Testis (tissue), 2 donors: ENCODE measurements around the gene HSPA1B.

Experiments used
- POLR2A ChIP-seq: fragments of 450-650 bp; IDR thresholded peaks from one replicate; pipeline ENCODE4 v1.6.1; 2017; ENCODE audit warnings: antibody characterized with exemption, mild to moderate bottlenecking, moderate library complexity
- TF ChIP-seq, protein P1 (sequence below), 3 experiments: fragments of 450-650 bp in 2 of 3; fragments of 200-600 bp in 1 of 3; sonication (generic) in 1 of 3; IDR thresholded peaks; one replicate each; pipeline ENCODE4 v1.5.1; 2016 to 2019; ENCODE audit warnings: antibody characterized with exemption in 3 of 3, mild to moderate bottlenecking in 2 of 3, moderate library complexity in 1 of 3

DNA sequence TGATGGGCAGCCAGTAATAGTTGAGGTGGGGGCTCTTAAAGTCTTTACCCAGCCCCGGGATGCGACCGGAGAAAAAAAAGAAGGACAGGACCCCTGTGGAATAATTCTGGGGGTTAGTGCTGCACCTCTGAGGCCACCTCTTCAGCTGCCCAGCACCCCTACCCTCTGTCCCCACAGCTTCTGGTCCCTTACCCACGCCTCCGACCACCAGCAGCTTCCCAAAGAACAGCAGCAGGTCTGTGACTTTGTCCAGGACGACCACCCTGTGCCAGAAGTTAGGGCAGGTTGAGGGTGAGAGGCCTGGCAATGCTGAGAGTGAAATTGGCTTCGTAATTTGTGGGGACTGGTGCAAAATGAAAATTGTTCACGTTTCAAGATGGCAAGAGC lies 37.3 kb downstream of the HSPA1B start:
- TF ChIP-seq, protein P1, sequence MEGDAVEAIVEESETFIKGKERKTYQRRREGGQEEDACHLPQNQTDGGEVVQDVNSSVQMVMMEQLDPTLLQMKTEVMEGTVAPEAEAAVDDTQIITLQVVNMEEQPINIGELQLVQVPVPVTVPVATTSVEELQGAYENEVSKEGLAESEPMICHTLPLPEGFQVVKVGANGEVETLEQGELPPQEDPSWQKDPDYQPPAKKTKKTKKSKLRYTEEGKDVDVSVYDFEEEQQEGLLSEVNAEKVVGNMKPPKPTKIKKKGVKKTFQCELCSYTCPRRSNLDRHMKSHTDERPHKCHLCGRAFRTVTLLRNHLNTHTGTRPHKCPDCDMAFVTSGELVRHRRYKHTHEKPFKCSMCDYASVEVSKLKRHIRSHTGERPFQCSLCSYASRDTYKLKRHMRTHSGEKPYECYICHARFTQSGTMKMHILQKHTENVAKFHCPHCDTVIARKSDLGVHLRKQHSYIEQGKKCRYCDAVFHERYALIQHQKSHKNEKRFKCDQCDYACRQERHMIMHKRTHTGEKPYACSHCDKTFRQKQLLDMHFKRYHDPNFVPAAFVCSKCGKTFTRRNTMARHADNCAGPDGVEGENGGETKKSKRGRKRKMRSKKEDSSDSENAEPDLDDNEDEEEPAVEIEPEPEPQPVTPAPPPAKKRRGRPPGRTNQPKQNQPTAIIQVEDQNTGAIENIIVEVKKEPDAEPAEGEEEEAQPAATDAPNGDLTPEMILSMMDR (IDR thresholded peaks at IDR 0.05), result no peak
- no peak for TF ChIP-seq POLR2A
